ENCODE results near the gene C1QTNF6. TPM values are rescaled to one million over a fixed set of nuclear protein-coding genes. Genes with fewer than 3 reads are reported as not detected.

C1QTNF6 gene
- total and polyA plus RNA-seq, 2 experiments from 2014 or later: 10.4 to 16.4 TPM

DNA sequence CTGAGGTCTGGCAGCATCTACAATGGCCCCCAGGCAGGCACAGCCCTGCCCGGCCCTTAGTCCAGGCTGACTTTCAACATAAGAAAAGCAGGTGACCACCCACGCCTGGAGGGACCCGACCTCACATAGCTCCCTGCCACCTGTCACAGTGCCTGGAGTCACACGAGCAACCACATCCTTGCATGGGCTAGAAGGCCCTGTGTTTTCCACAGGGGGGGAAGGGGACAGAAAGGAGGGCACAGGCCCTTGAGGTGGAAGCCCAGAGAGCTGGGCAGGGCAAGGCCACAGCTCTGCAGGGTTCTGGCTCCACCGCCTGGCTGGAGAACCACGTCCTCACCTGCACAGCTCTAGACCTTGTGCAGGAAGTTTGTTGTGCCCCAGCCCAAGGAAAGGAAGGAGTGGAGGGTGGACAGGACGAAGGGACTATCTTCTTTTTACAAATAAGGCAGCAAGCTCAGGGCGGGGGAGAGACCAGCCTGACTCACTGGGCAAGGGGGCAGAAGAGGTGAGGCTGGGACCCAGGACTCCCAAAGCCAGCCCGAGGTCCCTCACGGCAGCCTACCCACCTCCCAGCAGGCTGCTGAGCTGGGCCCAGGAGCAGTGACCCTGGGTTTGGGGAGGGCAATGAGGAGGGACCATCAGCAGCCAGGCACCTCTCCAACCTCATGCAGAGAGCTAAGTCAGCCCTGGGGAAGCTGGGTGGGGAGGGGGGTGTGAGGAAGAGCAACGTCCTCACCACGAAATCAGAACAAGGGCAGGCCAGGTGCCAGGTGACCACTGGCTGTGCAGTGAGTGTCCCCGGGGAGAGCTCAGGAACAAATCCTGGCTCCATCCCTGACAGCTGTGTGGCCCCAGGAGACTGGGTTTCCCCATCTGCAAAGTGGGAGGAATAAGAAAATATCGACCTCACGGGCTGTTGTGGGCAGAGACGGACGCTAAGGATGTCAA is 4.3 kb downstream of the C1QTNF6 start:
- Histone ChIP-seq H3K4me1 (ENCODE audit: low read depth) (peaks cover 14% of the 10 kb centered on the region), H3K36me3 (no peaks in the 10 kb centered on the region), H3K9me3 (ENCODE audit: low read depth) (no peaks in the 10 kb centered on the region), H3K27me3 (no peaks in the 10 kb centered on the region), H3K27ac (no peak overlapping the region), H3K4me3 (no peak overlapping the region)
- DNase-seq (ENCODE audit: low read depth in 1 of 2, low spot score in 1 of 2): no peak
- TF ChIP-seq, protein P1, sequence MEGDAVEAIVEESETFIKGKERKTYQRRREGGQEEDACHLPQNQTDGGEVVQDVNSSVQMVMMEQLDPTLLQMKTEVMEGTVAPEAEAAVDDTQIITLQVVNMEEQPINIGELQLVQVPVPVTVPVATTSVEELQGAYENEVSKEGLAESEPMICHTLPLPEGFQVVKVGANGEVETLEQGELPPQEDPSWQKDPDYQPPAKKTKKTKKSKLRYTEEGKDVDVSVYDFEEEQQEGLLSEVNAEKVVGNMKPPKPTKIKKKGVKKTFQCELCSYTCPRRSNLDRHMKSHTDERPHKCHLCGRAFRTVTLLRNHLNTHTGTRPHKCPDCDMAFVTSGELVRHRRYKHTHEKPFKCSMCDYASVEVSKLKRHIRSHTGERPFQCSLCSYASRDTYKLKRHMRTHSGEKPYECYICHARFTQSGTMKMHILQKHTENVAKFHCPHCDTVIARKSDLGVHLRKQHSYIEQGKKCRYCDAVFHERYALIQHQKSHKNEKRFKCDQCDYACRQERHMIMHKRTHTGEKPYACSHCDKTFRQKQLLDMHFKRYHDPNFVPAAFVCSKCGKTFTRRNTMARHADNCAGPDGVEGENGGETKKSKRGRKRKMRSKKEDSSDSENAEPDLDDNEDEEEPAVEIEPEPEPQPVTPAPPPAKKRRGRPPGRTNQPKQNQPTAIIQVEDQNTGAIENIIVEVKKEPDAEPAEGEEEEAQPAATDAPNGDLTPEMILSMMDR (IDR thresholded peaks at IDR 0.05; ENCODE audit: low read depth, low read length): no peak

DNA sequence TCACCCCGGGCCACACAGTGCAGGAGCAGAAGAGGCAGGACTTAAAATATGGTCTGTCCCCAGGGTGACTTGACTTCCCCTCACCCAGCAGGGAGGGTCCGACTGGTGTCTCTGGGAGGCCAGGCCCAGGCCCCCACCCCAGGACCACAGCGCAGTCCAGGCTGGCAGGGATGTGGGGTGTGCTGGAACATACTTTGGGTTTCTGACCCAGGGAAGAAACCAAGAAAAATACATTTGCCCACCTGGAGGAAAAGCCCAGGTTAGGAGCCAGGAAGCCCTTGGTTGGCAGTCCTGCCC is 5.2 kb downstream of the C1QTNF6 start:
- H3K4me1 ChIP-seq (ENCODE audit: low read depth): peaks cover 5% of the 10 kb centered on the region

DNA sequence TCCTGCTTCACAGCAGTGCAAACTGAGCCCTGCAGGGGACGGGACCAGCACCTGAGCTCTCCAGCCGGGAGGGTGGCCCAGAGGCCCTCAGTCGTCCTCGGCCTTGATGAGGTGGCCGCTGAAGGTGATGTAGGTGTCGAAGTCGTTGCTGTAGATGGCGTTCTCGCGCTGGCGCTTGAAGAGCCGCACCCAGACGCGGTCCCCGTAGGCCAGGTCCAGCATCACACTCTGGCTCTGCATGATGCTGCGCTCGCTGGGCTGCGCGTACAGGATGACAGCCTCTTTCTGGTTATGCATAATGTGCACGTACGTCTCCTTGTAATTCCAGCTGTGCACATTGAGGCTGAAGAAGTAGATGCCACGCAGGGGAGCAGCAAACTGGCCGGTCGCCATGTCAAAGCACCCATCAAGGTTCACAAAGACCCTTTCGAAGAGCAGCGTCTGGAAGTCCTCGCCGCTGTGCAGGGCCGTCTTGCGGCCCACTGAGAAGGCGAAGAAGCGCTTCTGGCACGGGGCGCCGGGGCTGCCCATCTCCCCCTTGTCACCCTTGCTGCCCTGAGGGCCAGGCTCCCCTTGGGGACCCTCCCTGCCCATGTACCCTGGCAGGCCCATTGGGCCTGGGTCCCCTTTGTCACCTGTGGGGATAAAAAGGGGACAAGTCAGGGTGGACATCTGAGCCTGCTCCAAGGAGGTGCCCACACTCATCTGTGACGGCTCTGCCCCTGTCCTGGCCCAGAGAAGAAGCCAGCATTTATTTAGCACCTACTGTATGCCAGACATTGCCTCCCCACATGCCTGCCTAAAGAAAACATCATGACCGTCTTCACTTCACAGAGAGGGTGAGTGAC is 5.7 kb downstream of the C1QTNF6 start:
- Histone ChIP-seq H3K27ac (no peak overlapping the region), H3K27me3 (no peaks in the 10 kb centered on the region), H3K36me3 (no peaks in the 10 kb centered on the region), H3K4me1 (ENCODE audit: low read depth) (no peaks in the 10 kb centered on the region), H3K9me3 (ENCODE audit: low read depth) (no peaks in the 10 kb centered on the region), H3K4me3 (no peak overlapping the region)
- TF ChIP-seq, protein P1 (IDR thresholded peaks at IDR 0.05; ENCODE audit: low read depth, low read length): no peak
- no peak for DNase-seq (ENCODE audit: low read depth in 1 of 2, low spot score in 1 of 2)

More for the DNA sequence above, 5.2 kb downstream of the C1QTNF6 start:
- TF ChIP-seq, protein P1 (IDR thresholded peaks at IDR 0.05; ENCODE audit: low read depth, low read length): no peak
- H3K27ac ChIP-seq: no peak overlapping the region
- no peaks in the 10 kb centered on the region for H3K36me3 ChIP-seq
- H3K4me3 ChIP-seq: no peak overlapping the region
- DNase-seq (ENCODE audit: low read depth in 1 of 2, low spot score in 1 of 2): no peak
- no peaks in the 10 kb centered on the region for H3K9me3 ChIP-seq (ENCODE audit: low read depth)
- H3K27me3 ChIP-seq: no peaks in the 10 kb centered on the region

DNA sequence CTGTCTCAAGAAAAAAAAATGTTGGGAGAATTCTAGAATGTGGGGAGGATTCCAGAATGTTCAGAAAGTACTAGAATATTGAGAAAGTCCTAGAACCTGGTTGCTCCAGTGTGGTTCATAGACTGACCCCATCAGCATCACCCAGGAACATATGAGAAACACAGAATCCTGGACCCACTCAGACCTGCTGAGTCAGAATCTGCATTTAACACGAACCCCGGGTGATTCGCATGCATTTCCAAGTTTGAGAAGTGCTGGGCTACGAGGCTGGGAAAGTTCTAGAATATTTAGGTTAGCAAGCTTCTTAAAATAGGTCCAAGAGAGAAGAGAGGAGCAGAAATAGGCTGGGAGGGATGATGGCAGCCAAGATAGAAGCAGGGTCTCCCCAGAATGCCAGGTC is 6.4 kb downstream of the C1QTNF6 start:
- no peaks in the 10 kb centered on the region for H3K9me3 ChIP-seq (ENCODE audit: low read depth)
- DNase-seq (ENCODE audit: low read depth in 1 of 2, low spot score in 1 of 2): no peak
- TF ChIP-seq, protein P1 (IDR thresholded peaks at IDR 0.05; ENCODE audit: low read depth, low read length): no peak
- H3K27me3 ChIP-seq: no peaks in the 10 kb centered on the region
- H3K4me3 ChIP-seq: no peak overlapping the region
- H3K36me3 ChIP-seq: no peaks in the 10 kb centered on the region
- no peak overlapping the region for H3K27ac ChIP-seq
- peaks cover 3% of the 10 kb centered on the region for H3K4me1 ChIP-seq (ENCODE audit: low read depth)

DNA sequence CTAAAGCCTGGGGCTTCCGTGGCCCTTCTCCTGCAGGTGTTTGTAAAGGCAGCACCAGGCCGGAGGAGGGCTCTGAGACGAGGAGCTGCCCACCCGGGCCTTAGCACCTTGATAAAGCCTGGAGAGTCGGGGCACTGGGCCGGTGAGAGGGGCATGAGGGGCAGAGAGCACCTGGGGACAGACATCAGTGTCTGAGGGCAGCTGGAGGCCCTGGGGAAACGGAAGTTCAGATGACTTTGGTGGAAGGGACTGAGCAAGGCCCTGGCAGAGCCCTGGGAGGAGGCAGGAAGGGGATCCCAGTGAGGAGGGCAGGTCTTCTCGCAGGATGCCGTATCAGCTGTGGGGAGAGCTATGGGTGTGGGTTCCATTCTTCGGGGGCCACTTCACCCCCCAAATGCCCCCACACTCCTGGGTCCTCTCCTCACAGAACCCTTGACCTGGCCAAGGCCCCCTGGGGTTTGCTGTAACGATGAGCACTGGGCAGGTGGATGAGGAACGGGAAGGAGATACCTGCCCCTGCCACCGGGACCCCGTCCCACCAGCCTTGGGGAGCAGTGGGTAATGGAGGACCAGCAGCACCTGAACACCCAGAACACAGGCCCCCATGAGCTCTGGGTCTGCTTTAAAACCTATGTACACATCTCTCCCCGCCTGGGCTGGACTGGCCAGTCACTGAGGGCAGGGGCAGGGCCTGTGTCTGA is 7.4 kb downstream of the C1QTNF6 start:
- Histone ChIP-seq H3K27ac (no peak overlapping the region), H3K27me3 (no peaks in the 10 kb centered on the region), H3K4me1 (ENCODE audit: low read depth) (peaks cover 6% of the 10 kb centered on the region), H3K4me3 (no peak overlapping the region), H3K9me3 (ENCODE audit: low read depth) (no peaks in the 10 kb centered on the region), H3K36me3 (no peaks in the 10 kb centered on the region)
- TF ChIP-seq, protein P1 (IDR thresholded peaks at IDR 0.05; ENCODE audit: low read depth, low read length): no peak
- DNase-seq (ENCODE audit: low read depth in 1 of 2, low spot score in 1 of 2): no peak

Data from cardiac muscle cell (in vitro differentiated cells and primary cell).